CD4-positive, alpha-beta memory T cell (primary cell): ENCODE results near the gene KCNK3. TPM values are rescaled to one million over a fixed set of nuclear protein-coding genes. Genes with fewer than 3 reads are reported as not detected.
A peak's percentile ranks its signal among the peaks of the same experiment; 100 is the strongest.

Experiments used
- CTCF ChIA-PET: fragments of 350-600 bp; sonication (Branson Sonifier 250); formaldehyde crosslinking; loops from one replicate; lab custom pipeline; 2021; ENCODE audit warnings: inconsistent platforms; ENCODE audit not compliant: partially characterized antibody; lab: Charles Lee
- POLR2A ChIA-PET: fragments of 350-600 bp; sonication (Branson Sonifier 250); formaldehyde crosslinking; loops from one replicate; lab custom pipeline; 2021; ENCODE audit not compliant: partially characterized antibody; lab: Charles Lee
- DNase-seq, 5 donors: peaks; one replicate each; pipeline versions ENCODE4 v3.0.0 to v3.0.0-alpha.2; 2020 to 2022; ENCODE audit warnings: mixed read lengths in 1 of 5
- H3K27ac ChIP-seq: one replicate; pipeline ENCODE4 v1.7.0; 2013; ENCODE audit warnings: low read depth, low read length
- H3K27me3 ChIP-seq: 2 replicates; pipeline ENCODE4 v1.7.0; 2013; ENCODE audit warnings: mild to moderate bottlenecking, low read length, moderate library complexity; ENCODE audit not compliant: insufficient read depth
- H3K36me3 ChIP-seq: 2 replicates; pipeline ENCODE4 v1.7.0; 2013; ENCODE audit warnings: mild to moderate bottlenecking, low read length, moderate library complexity; ENCODE audit not compliant: insufficient read depth
- H3K4me1 ChIP-seq: 2 replicates; pipeline ENCODE4 v1.7.0; 2013; ENCODE audit warnings: mild to moderate bottlenecking, low read length, moderate library complexity; ENCODE audit not compliant: insufficient read depth
- H3K4me3 ChIP-seq, 2 donors: one replicate each; pipeline ENCODE4 v1.7.0; 2013; ENCODE audit warnings: low read length in 2 of 2, mild to moderate bottlenecking in 1 of 2
- H3K9me3 ChIP-seq, 2 donors: one replicate each; pipeline ENCODE4 v1.7.0; 2013; ENCODE audit warnings: low read length in 2 of 2, control low read depth in 1 of 2; ENCODE audit not compliant: control insufficient read depth in 1 of 2
- H3K27ac Mint-ChIP-seq, 7 donors: one replicate each; pipeline ENCODE4 v1.8.0; 2020 to 2021; ENCODE audit warnings: mixed read lengths in 7 of 7, mild to moderate bottlenecking in 6 of 7, inconsistent platforms in 3 of 7, moderate library complexity in 3 of 7
- H3K27me3 Mint-ChIP-seq, 2 donors: one replicate each; pipeline ENCODE4 v1.8.0; 2020 to 2021; ENCODE audit warnings: mixed read lengths in 2 of 2
- H3K36me3 Mint-ChIP-seq, 2 donors: one replicate each; pipeline ENCODE4 v1.8.0; 2020 to 2021; ENCODE audit warnings: mixed read lengths in 2 of 2, inconsistent platforms in 1 of 2, mild to moderate bottlenecking in 1 of 2
- H3K4me1 Mint-ChIP-seq, 4 donors: one replicate each; pipeline ENCODE4 v1.8.0; 2020 to 2021; ENCODE audit warnings: mixed read lengths in 4 of 4, mild to moderate bottlenecking in 1 of 4
- H3K4me3 Mint-ChIP-seq, 8 donors: one replicate each; pipeline ENCODE4 v1.8.0; 2020 to 2021; ENCODE audit warnings: mixed read lengths in 8 of 8, mild to moderate bottlenecking in 7 of 8, moderate library complexity in 6 of 8, inconsistent platforms in 3 of 8
- H3K9me3 Mint-ChIP-seq, 8 donors: one replicate each; pipeline ENCODE4 v1.8.0; 2020 to 2021; ENCODE audit warnings: mixed read lengths in 8 of 8, mild to moderate bottlenecking in 5 of 8, inconsistent platforms in 3 of 8, moderate library complexity in 1 of 8
- intact Hi-C: fragments of 100-400 bp; cut with micrococcal nuclease; formaldehyde crosslinking; loops from one replicate; pipeline ENCODE4 v1.15.1; 2023
- polyA plus RNA-seq, 2 donors: library from polyadenylated mRNA; unstranded; fragments of 300-500 nt; fragmentation: Illumina TruSeq; gene quantifications; one replicate each; pipeline ENCODE4 v1.2.3, GENCODE V29; 2021
- total RNA-seq, 2 experiments: library from RNA; stranded (reverse); gene quantifications; one replicate each; pipeline ENCODE4 v1.2.3, GENCODE V29; 2021

KCNK3 gene
- total and polyA plus RNA-seq, 4 experiments from 2014 or later = not detected

GRCh38 chr2:26737221-26737620 is 44.7 kb downstream of the KCNK3 start:
- H3K27me3 Mint-ChIP-seq = peaks cover 1 to 7% of the 10 kb centered on the region in 2 donors
- no peak overlapping the region for H3K27ac Mint-ChIP-seq
- Histone ChIP-seq H3K27ac (no peak overlapping the region), H3K9me3 (no peaks in the 10 kb centered on the region), H3K4me1 (no peaks in the 10 kb centered on the region), H3K27me3 (no peaks in the 10 kb centered on the region), H3K36me3 (no peaks in the 10 kb centered on the region), H3K4me3 (no peak overlapping the region)
- no peaks in the 10 kb centered on the region for H3K9me3 Mint-ChIP-seq
- no peak for DNase-seq
- peaks cover 0 to 2% (median under 1%) of the 10 kb centered on the region in 4 donors for H3K4me1 Mint-ChIP-seq
- ChIA-PET CTCF (interaction anchor here (0.6 kb wide), 1 partner anchor 129 kb away, joined by 3 read pairs; no protein-coding TSS in a partner anchor), POLR2A (interaction anchor here (1.2 kb wide), 1 partner anchor 7 kb away, joined by 3 read pairs; no protein-coding TSS in a partner anchor)
- no peak overlapping the region for H3K4me3 Mint-ChIP-seq
- intact Hi-C loops = no loop called here
- no peaks in the 10 kb centered on the region for H3K36me3 Mint-ChIP-seq

GRCh38 chr2:26738481-26738880 is 46.0 kb downstream of the KCNK3 start:
- H3K36me3 ChIP-seq = no peaks in the 10 kb centered on the region
- H3K4me3 ChIP-seq = no peak overlapping the region
- H3K4me3 Mint-ChIP-seq = no peak overlapping the region
- ChIA-PET POLR2A (no interaction called here), CTCF (no interaction called here)
- no peak overlapping the region for H3K27ac Mint-ChIP-seq
- no peak for DNase-seq
- intact Hi-C loops = no loop called here
- H3K9me3 ChIP-seq = no peaks in the 10 kb centered on the region
- peaks cover 0 to 2% (median under 1%) of the 10 kb centered on the region in 4 donors for H3K4me1 Mint-ChIP-seq
- H3K27me3 ChIP-seq = no peaks in the 10 kb centered on the region
- no peak overlapping the region for H3K27ac ChIP-seq
- peaks cover 1 to 4% of the 10 kb centered on the region in 2 donors for H3K27me3 Mint-ChIP-seq
- H3K9me3 Mint-ChIP-seq = no peaks in the 10 kb centered on the region
- no peaks in the 10 kb centered on the region for H3K36me3 Mint-ChIP-seq
- no peaks in the 10 kb centered on the region for H3K4me1 ChIP-seq

- Mint-ChIP-seq H3K4me1 (peaks cover 0 to 2% (median under 1%) of the 10 kb centered on the region in 4 donors), H3K27me3 (peaks cover 0 to 1% of the 10 kb centered on the region in 2 donors), H3K36me3 (no peaks in the 10 kb centered on the region), H3K27ac (no peak overlapping the region), H3K9me3 (no peaks in the 10 kb centered on the region), H3K4me3 (no peak overlapping the region)
- Histone ChIP-seq H3K4me3 (no peak overlapping the region), H3K36me3 (no peaks in the 10 kb centered on the region), H3K27me3 (no peaks in the 10 kb centered on the region), H3K27ac (no peak overlapping the region), H3K9me3 (no peaks in the 10 kb centered on the region), H3K4me1 (no peaks in the 10 kb centered on the region)
- intact Hi-C loops = no loop called here
- POLR2A ChIA-PET = no interaction called here
- DNase-seq = no peak
- CTCF ChIA-PET = interaction anchor here (1.0 kb wide), 1 partner anchor 107 kb away, joined by 3 read pairs; no protein-coding TSS in a partner anchor
Measured at GRCh38 chr2:26739514-26739913, 47.0 kb downstream of the KCNK3 start.

GRCh38 chr2:26740346-26740745 is 47.8 kb downstream of the KCNK3 start:
- POLR2A ChIA-PET = no interaction called here
- intact Hi-C loops = loop anchor here (10.0 kb wide), 1 partner anchor 236 kb away; no protein-coding TSS in a partner anchor
- CTCF ChIA-PET = no interaction called here
- Mint-ChIP-seq H3K27ac (no peak overlapping the region), H3K36me3 (no peaks in the 10 kb centered on the region), H3K27me3 (peaks cover 0 to under 1% of the 10 kb centered on the region in 2 donors), H3K4me3 (no peak overlapping the region), H3K4me1 (peaks cover 0 to 2% (median under 1%) of the 10 kb centered on the region in 4 donors), H3K9me3 (no peaks in the 10 kb centered on the region)
- H3K36me3 ChIP-seq = no peaks in the 10 kb centered on the region
- no peaks in the 10 kb centered on the region for H3K27me3 ChIP-seq
- H3K4me3 ChIP-seq = no peak overlapping the region
- H3K9me3 ChIP-seq = no peaks in the 10 kb centered on the region
- H3K27ac ChIP-seq = no peak overlapping the region
- H3K4me1 ChIP-seq = no peaks in the 10 kb centered on the region
- DNase-seq = no peak

GRCh38 chr2:26740890-26741302 is 48.4 kb downstream of the KCNK3 start:
- Mint-ChIP-seq H3K27ac (peak overlapping the region in 1 of 7 donors; percentile 64), H3K4me3 (no peak overlapping the region), H3K27me3 (no peaks in the 10 kb centered on the region)

GRCh38 chr2:26742048-26742770 is 49.7 kb downstream of the KCNK3 start:
- H3K4me3 ChIP-seq = no peak overlapping the region
- no peaks in the 10 kb centered on the region for H3K9me3 Mint-ChIP-seq
- H3K27me3 ChIP-seq = no peaks in the 10 kb centered on the region
- no peaks in the 10 kb centered on the region for H3K27me3 Mint-ChIP-seq
- ChIA-PET CTCF (interaction anchor here (1.1 to 6.1 kb wide), 5 partner anchors 9 to 136 kb away, joined by 3 to 40 read pairs (median 8); no protein-coding TSS in a partner anchor), POLR2A (no interaction called here)
- no peak overlapping the region for H3K27ac ChIP-seq
- no peak overlapping the region for H3K4me3 Mint-ChIP-seq
- H3K36me3 ChIP-seq = no peaks in the 10 kb centered on the region
- H3K27ac Mint-ChIP-seq = no peak overlapping the region
- DNase-seq = no peak
- no peaks in the 10 kb centered on the region for H3K4me1 ChIP-seq
- no peaks in the 10 kb centered on the region for H3K36me3 Mint-ChIP-seq
- no peaks in the 10 kb centered on the region for H3K9me3 ChIP-seq
- H3K4me1 Mint-ChIP-seq = peaks cover 0 to 2% (median under 1%) of the 10 kb centered on the region in 4 donors
- intact Hi-C loops = loop anchor here (10.0 kb wide), 1 partner anchor 237 kb away; no protein-coding TSS in a partner anchor

More at GRCh38 chr2:26740890-26741302, 48.4 kb downstream of the KCNK3 start:
- no peaks in the 10 kb centered on the region for H3K27me3 ChIP-seq
- Mint-ChIP-seq H3K9me3 (no peaks in the 10 kb centered on the region), H3K4me1 (peaks cover 0 to 2% (median under 1%) of the 10 kb centered on the region in 4 donors), H3K36me3 (no peaks in the 10 kb centered on the region)
- H3K4me3 ChIP-seq = no peak overlapping the region
- H3K36me3 ChIP-seq = no peaks in the 10 kb centered on the region
- DNase-seq = no peak
- CTCF ChIA-PET = interaction anchor here (1.1 kb wide), 1 partner anchor 133 kb away, joined by 3 read pairs; no protein-coding TSS in a partner anchor
- no peaks in the 10 kb centered on the region for H3K4me1 ChIP-seq
- POLR2A ChIA-PET = no interaction called here
- intact Hi-C loops = loop anchor here (10.0 kb wide), 1 partner anchor 236 kb away; no protein-coding TSS in a partner anchor
- no peak overlapping the region for H3K27ac ChIP-seq
- H3K9me3 ChIP-seq = no peaks in the 10 kb centered on the region

GRCh38 chr2:26743852-26744251 is 51.3 kb downstream of the KCNK3 start:
- Mint-ChIP-seq H3K27me3 (no peaks in the 10 kb centered on the region), H3K4me1 (peaks cover 0 to 2% (median under 1%) of the 10 kb centered on the region in 4 donors), H3K27ac (no peak overlapping the region), H3K36me3 (no peaks in the 10 kb centered on the region), H3K9me3 (no peaks in the 10 kb centered on the region), H3K4me3 (no peak overlapping the region)
- H3K36me3 ChIP-seq = no peaks in the 10 kb centered on the region
- ChIA-PET CTCF (interaction anchor here (1.9 to 6.1 kb wide), 5 partner anchors 11 to 138 kb away, joined by 8 to 43 read pairs (median 19); no protein-coding TSS in a partner anchor), POLR2A (no interaction called here)
- no peaks in the 10 kb centered on the region for H3K27me3 ChIP-seq
- no peak overlapping the region for H3K27ac ChIP-seq
- no peak for DNase-seq
- H3K4me1 ChIP-seq = no peaks in the 10 kb centered on the region
- intact Hi-C loops = loop anchor here (10.0 kb wide), 1 partner anchor 239 kb away; no protein-coding TSS in a partner anchor
- H3K9me3 ChIP-seq = no peaks in the 10 kb centered on the region
- H3K4me3 ChIP-seq = no peak overlapping the region
